MM.1S (cell line): ENCODE data around the gene CREB3L1.

Experiments used
- DNase-seq: peaks from one replicate; pipeline ENCODE4 v3.0.0-alpha.2; 2015
- H2AFZ ChIP-seq: fragments of 300-600 bp; sonication (generic); 2 replicates; pipeline ENCODE4 v1.6.0; 2016; ENCODE audit warnings: antibody characterized with exemption, low read length
- H3F3A ChIP-seq: fragments of 300-600 bp; sonication (generic); 2 replicates; pipeline ENCODE4 v1.6.1; 2016; ENCODE audit warnings: mild to moderate bottlenecking, antibody characterized with exemption, low read length, moderate library complexity, mixed read lengths; ENCODE audit not compliant: insufficient read depth
- H3K27ac ChIP-seq: fragments of 300-600 bp; sonication (generic); 2 replicates; pipeline ENCODE4 v1.5.1; 2016; ENCODE audit warnings: mild to moderate bottlenecking, low read length
- H3K27me3 ChIP-seq: fragments of 300-600 bp; sonication (generic); replicated peaks from 2 replicates; pipeline ENCODE4 v1.6.0; 2016; ENCODE audit warnings: low read length; ENCODE audit not compliant: insufficient read depth
- H3K36me3 ChIP-seq: fragments of 300-600 bp; sonication (generic); replicated peaks from 2 replicates; pipeline ENCODE4 v1.6.1; 2016; ENCODE audit warnings: mild to moderate bottlenecking, low read length, mixed read lengths; ENCODE audit not compliant: insufficient read depth
- H3K4me1 ChIP-seq: fragments of 300-600 bp; sonication (generic); 2 replicates; pipeline ENCODE4 v1.6.1; 2016; ENCODE audit warnings: low read length, mixed read lengths
- H3K4me2 ChIP-seq: fragments of 300-600 bp; sonication (generic); 2 replicates; pipeline ENCODE4 v1.6.0; 2016; ENCODE audit warnings: low read depth, low read length
- H3K4me3 ChIP-seq: fragments of 300-600 bp; sonication (generic); 2 replicates; pipeline ENCODE4 v1.5.1; 2016; ENCODE audit warnings: low read length, mixed read lengths
- H3K79me2 ChIP-seq: fragments of 300-600 bp; sonication (generic); 2 replicates; pipeline ENCODE4 v1.6.1; 2016; ENCODE audit warnings: mixed run types, low read length, mixed read lengths
- H3K9ac ChIP-seq: fragments of 300-600 bp; sonication (generic); 2 replicates; pipeline ENCODE4 v1.6.1; 2016; ENCODE audit warnings: low read length, mixed read lengths
- H3K9me2 ChIP-seq: fragments of 300-600 bp; sonication (generic); replicated peaks from 2 replicates; pipeline ENCODE4 v1.6.1; 2016; ENCODE audit warnings: mild to moderate bottlenecking, low read length, mixed read lengths; ENCODE audit not compliant: insufficient read depth
- H3K9me3 ChIP-seq: fragments of 300-600 bp; sonication (generic); replicated peaks from 2 replicates; pipeline ENCODE4 v1.6.1; 2016; ENCODE audit warnings: mild to moderate bottlenecking, low read length, mixed read lengths; ENCODE audit not compliant: insufficient read depth
- H4K20me1 ChIP-seq: fragments of 300-600 bp; sonication (generic); 2 replicates; pipeline ENCODE4 v1.6.1; 2016; ENCODE audit warnings: mild to moderate bottlenecking, low read length, moderate library complexity, mixed read lengths; ENCODE audit not compliant: insufficient read depth
- CTCF ChIP-seq: fragments of 300-600 bp; sonication (generic); IDR thresholded peaks from 2 replicates; pipeline ENCODE4 v1.5.1; 2016; ENCODE audit warnings: antibody characterized with exemption, low read length, mixed read lengths
- EZH2 ChIP-seq: fragments of 300-600 bp; sonication (generic); optimal IDR thresholded peaks from 2 replicates; pipeline ENCODE3; 2017; ENCODE audit warnings: low read depth, mild to moderate bottlenecking, antibody characterized with exemption, low read length, mixed read lengths
- EZH2phosphoT487 ChIP-seq: fragments of 300-600 bp; sonication (generic); IDR thresholded peaks from 2 replicates; pipeline ENCODE4 v1.6.1; 2018; ENCODE audit warnings: antibody characterized with exemption, low read length

The CREB3L1 gene

GRCh38 chr11:46281371-46281831, 3.9 kb downstream of the CREB3L1 start:
- Histone ChIP-seq H2AFZ (no peak overlapping the region), H3K4me3 (no peak overlapping the region), H3K27me3 (peaks cover 59% of the 10 kb centered on the region)

DNA sequence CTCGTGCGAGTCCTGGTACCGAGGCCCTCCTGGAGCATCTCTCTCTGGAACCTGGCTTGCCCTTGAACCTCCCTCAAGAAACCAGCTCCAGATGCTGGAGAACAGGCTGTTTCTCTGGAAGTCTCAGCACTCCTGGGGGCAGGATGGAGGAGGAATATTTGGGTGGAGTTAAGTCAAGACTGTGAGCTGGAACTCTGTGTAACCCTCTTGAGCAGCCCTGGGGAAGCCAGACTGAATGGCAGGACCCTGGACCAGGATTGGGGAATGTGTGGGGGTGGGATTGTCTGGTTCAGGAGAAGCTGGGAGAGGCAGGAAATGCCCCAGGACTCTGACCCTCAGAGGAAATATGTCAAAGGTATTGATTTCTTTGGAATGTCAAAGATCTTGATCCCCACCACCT, 7.7 kb downstream of the CREB3L1 start:
- TF ChIP-seq CTCF (no peak), EZH2phosphoT487 (no peak), EZH2 (no peak)
- no peak overlapping the region for H3K4me2 ChIP-seq
- H3K4me1 ChIP-seq, result no peaks in the 10 kb centered on the region
- no peak overlapping the region for H3K4me3 ChIP-seq
- no peaks in the 10 kb centered on the region for H3K9me3 ChIP-seq
- H3K27ac ChIP-seq, result no peak overlapping the region
- H4K20me1 ChIP-seq, result no peaks in the 10 kb centered on the region
- DNase-seq, result no peak
- no peak overlapping the region for H3K9ac ChIP-seq
- no peak overlapping the region for H2AFZ ChIP-seq
- H3K9me2 ChIP-seq, result no peaks in the 10 kb centered on the region
- no peaks in the 10 kb centered on the region for H3F3A ChIP-seq
- H3K36me3 ChIP-seq, result no peaks in the 10 kb centered on the region
- no peaks in the 10 kb centered on the region for H3K79me2 ChIP-seq
- H3K27me3 ChIP-seq, result peaks cover 30% of the 10 kb centered on the region

More at GRCh38 chr11:46281371-46281831, 3.9 kb downstream of the CREB3L1 start:
- no peaks in the 10 kb centered on the region for H3F3A ChIP-seq
- H3K9ac ChIP-seq, result no peak overlapping the region
- no peaks in the 10 kb centered on the region for H3K79me2 ChIP-seq
- no peaks in the 10 kb centered on the region for H3K4me1 ChIP-seq
- no peaks in the 10 kb centered on the region for H3K9me3 ChIP-seq
- H3K27ac ChIP-seq, result no peak overlapping the region
- no peaks in the 10 kb centered on the region for H3K9me2 ChIP-seq
- DNase-seq, result no peak
- no peak overlapping the region for H3K4me2 ChIP-seq
- no peak for TF ChIP-seq CTCF
- TF ChIP-seq EZH2phosphoT487, result no peak
- no peak for TF ChIP-seq EZH2
- H3K36me3 ChIP-seq, result no peaks in the 10 kb centered on the region
- no peaks in the 10 kb centered on the region for H4K20me1 ChIP-seq

GRCh38 chr11:46285594-46286033, 8.2 kb downstream of the CREB3L1 start:
- H3K27ac ChIP-seq, result no peak overlapping the region
- no peaks in the 10 kb centered on the region for H3K9me3 ChIP-seq
- H3K9me2 ChIP-seq, result no peaks in the 10 kb centered on the region
- H2AFZ ChIP-seq, result no peak overlapping the region
- no peak for DNase-seq
- no peaks in the 10 kb centered on the region for H3F3A ChIP-seq
- H3K27me3 ChIP-seq, result peaks cover 27% of the 10 kb centered on the region
- TF ChIP-seq EZH2, result no peak
- no peak for TF ChIP-seq CTCF
- no peak for TF ChIP-seq EZH2phosphoT487
- H3K4me3 ChIP-seq, result no peak overlapping the region
- no peaks in the 10 kb centered on the region for H3K4me1 ChIP-seq
- H3K4me2 ChIP-seq, result no peak overlapping the region
- H3K79me2 ChIP-seq, result no peaks in the 10 kb centered on the region
- no peaks in the 10 kb centered on the region for H3K36me3 ChIP-seq
- H4K20me1 ChIP-seq, result no peaks in the 10 kb centered on the region
- H3K9ac ChIP-seq, result no peak overlapping the region
